Mesenchymal stem cell (in vitro differentiated cells and primary cell): Measurements from ENCODE around the gene DUSP12. TPM values are rescaled to one million over a fixed set of nuclear protein-coding genes. Genes with fewer than 3 reads are reported as not detected.

Experiments
- DNase-seq: peaks from one replicate; pipeline ENCODE4 v3.0.0-alpha.2; 2013
- H2AFZ ChIP-seq: one replicate; pipeline ENCODE4 v1.6.1; 2013; ENCODE audit warnings: low read depth, mild to moderate bottlenecking, control low read depth, inconsistent platforms, low read length, moderate library complexity
- H2AK5ac ChIP-seq: 2 replicates; pipeline ENCODE4 v1.6.1; 2013; ENCODE audit warnings: low read length, moderate library complexity, mild to moderate bottlenecking, inconsistent platforms; ENCODE audit not compliant: severe bottlenecking
- H2BK120ac ChIP-seq: one replicate; pipeline ENCODE4 v1.6.1; 2013; ENCODE audit warnings: low read depth, mild to moderate bottlenecking, inconsistent platforms, low read length, moderate library complexity
- H2BK12ac ChIP-seq, 2 experiments: one replicate each; pipeline ENCODE4 v1.6.1; 2013; ENCODE audit warnings: inconsistent platforms in 2 of 2, low read length in 2 of 2, mild to moderate bottlenecking in 2 of 2, moderate library complexity in 2 of 2, control low read depth in 1 of 2
- H2BK15ac ChIP-seq: one replicate; pipeline ENCODE4 v1.6.1; 2013; ENCODE audit warnings: mild to moderate bottlenecking, low read depth, inconsistent platforms; ENCODE audit not compliant: poor library complexity, severe bottlenecking
- H2BK5ac ChIP-seq: 2 replicates; pipeline ENCODE4 v1.6.1; 2013; ENCODE audit warnings: low read depth, mild to moderate bottlenecking, low read length, control low read depth, inconsistent platforms; ENCODE audit not compliant: poor library complexity, severe bottlenecking
- H3K14ac ChIP-seq, 2 experiments: one replicate each; pipeline ENCODE4 v1.6.1; 2013; ENCODE audit warnings: inconsistent platforms in 2 of 2, low read length in 2 of 2, control low read depth in 1 of 2, mild to moderate bottlenecking in 1 of 2, moderate library complexity in 1 of 2
- H3K18ac ChIP-seq, 2 experiments: one replicate each; pipeline ENCODE4 v1.6.1; 2013; ENCODE audit warnings: inconsistent platforms in 2 of 2, low read length in 2 of 2, control low read depth in 1 of 2, low read depth in 1 of 2, mild to moderate bottlenecking in 1 of 2
- H3K23ac ChIP-seq, 2 experiments: one replicate each; pipeline ENCODE4 v1.6.1; 2013; ENCODE audit warnings: inconsistent platforms in 2 of 2, low read length in 2 of 2, mild to moderate bottlenecking in 2 of 2, moderate library complexity in 2 of 2, control low read depth in 1 of 2
- H3K27ac ChIP-seq: 2 replicates; pipeline ENCODE4 v1.5.1; 2013; ENCODE audit warnings: mild to moderate bottlenecking, moderate library complexity, low read length, control low read depth, inconsistent platforms; ENCODE audit not compliant: poor library complexity, severe bottlenecking
- H3K27me3 ChIP-seq, 2 experiments: 2 replicates each; pipeline versions ENCODE4 v1.6.1 to v1.7.0; 2013; ENCODE audit warnings: low read length in 2 of 2, mild to moderate bottlenecking in 2 of 2, moderate library complexity in 2 of 2, control low read depth in 1 of 2, inconsistent platforms in 1 of 2; ENCODE audit not compliant: control insufficient read depth in 1 of 2, insufficient read depth in 1 of 2
- H3K36me3 ChIP-seq, 2 experiments: 2 replicates each; pipeline versions ENCODE4 v1.6.1 to v1.7.0; 2013; ENCODE audit warnings: low read length in 2 of 2, control low read depth in 1 of 2, inconsistent platforms in 1 of 2, low read depth in 1 of 2, mild to moderate bottlenecking in 1 of 2; ENCODE audit not compliant: insufficient read depth in 2 of 2, control insufficient read depth in 1 of 2
- H3K4ac ChIP-seq, 2 experiments: one replicate each; pipeline ENCODE4 v1.6.1; 2013; ENCODE audit warnings: inconsistent platforms in 2 of 2, low read length in 2 of 2, mild to moderate bottlenecking in 2 of 2, moderate library complexity in 2 of 2, control low read depth in 1 of 2, low read depth in 1 of 2
- H3K4me1 ChIP-seq: 2 replicates; pipeline ENCODE4 v1.6.1; 2013; ENCODE audit warnings: low read depth, low read length, control low read depth; ENCODE audit not compliant: control insufficient read depth, insufficient read depth
- H3K4me2 ChIP-seq: 2 replicates; pipeline ENCODE4 v1.6.1; 2013; ENCODE audit warnings: low read length, mild to moderate bottlenecking, inconsistent platforms; ENCODE audit not compliant: poor library complexity, severe bottlenecking
- H3K4me3 ChIP-seq, 2 experiments: 2 replicates each; pipeline versions ENCODE4 v1.5.1 to v1.7.0; 2013; ENCODE audit warnings: low read length in 2 of 2, mild to moderate bottlenecking in 2 of 2, control low read depth in 1 of 2, low read depth in 1 of 2; ENCODE audit not compliant: insufficient read depth in 1 of 2
- H3K79me1 ChIP-seq: replicated peaks from 2 replicates; pipeline ENCODE4 v1.6.1; 2013; ENCODE audit warnings: mild to moderate bottlenecking, control low read depth, low read length, inconsistent platforms; ENCODE audit not compliant: poor library complexity, severe bottlenecking
- H3K9ac ChIP-seq: 2 replicates; pipeline ENCODE4 v1.7.0; 2013; ENCODE audit warnings: mild to moderate bottlenecking, low read length, moderate library complexity
- H3K9me3 ChIP-seq: 2 replicates; pipeline ENCODE4 v1.7.0; 2013; ENCODE audit warnings: mild to moderate bottlenecking, low read length; ENCODE audit not compliant: control insufficient read depth
- H4K8ac ChIP-seq: one replicate; pipeline ENCODE4 v1.6.1; 2013; ENCODE audit warnings: inconsistent platforms, mild to moderate bottlenecking, low read length, moderate library complexity
- H4K91ac ChIP-seq: one replicate; pipeline ENCODE4 v1.6.1; 2013; ENCODE audit warnings: mild to moderate bottlenecking, low read length, inconsistent platforms
- WGBS: methylation state at CpG from one replicate; pipeline ENCODE4 v1.1.7; 2013; ENCODE audit warnings: mixed read lengths; 5-methylcytosine and 5-hydroxymethylcytosine counted together
- small RNA-seq: library from polyadenylated mRNA; stranded (forward); fragments of <200 nt; extraction: miRNeasy Mini kit (QIAGEN cat#:217004); gene quantifications from one replicate; pipeline ENCODE3, GENCODE V24; 2013; ENCODE audit warnings: low read depth

Gene DUSP12

DNA sequence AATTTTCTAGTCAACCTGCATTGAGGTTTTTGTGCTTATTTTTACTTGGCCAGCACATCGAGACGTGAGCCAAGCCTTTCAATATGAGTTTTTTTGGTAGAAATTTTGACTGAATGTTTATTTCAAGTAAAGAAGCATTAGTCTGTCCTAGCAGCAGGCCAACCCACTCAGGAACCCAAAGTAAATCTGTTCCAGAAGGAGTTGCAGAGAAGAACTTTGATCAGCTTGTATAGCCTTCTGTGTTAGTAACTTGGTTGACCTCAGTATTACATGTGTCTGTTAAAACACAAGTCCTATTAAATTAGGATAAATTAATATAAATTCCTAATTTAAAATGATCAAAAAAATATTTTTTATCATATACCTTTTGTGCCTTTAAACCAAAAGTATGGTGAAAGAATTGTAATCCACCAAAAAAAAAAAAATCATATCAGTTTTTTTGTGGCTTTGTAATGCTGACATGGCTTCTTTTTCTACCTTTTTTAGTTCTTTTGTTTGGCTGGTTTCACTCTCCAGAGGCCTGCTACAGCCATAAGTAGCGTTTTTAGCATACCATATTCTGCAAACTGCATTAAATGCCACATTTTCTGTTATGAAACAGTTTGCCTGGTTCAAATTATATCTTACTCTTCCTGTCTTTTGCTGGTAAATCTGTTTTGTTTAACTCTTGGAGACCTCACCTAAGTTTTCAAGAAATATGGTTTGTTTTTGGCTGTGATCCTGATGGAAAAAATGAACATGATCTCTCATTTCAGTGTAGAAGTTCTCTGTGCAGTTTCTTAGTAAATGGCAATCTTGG, 56.0 kb downstream of the DUSP12 start:
- Histone ChIP-seq H3K79me1 (peaks cover 7% of the 10 kb centered on the region), H3K9ac (no peak overlapping the region), H3K27me3 (no peaks in the 10 kb centered on the region), H3K14ac (no peak overlapping the region), H3K27ac (no peak overlapping the region), H3K36me3 (peaks cover 3 to 26% of the 10 kb centered on the region in 2 experiments), H3K18ac (no peak overlapping the region), H3K4me3 (no peak overlapping the region), H3K9me3 (peaks cover 9% of the 10 kb centered on the region), H3K23ac (no peak overlapping the region), H2BK120ac (no peak overlapping the region), H2AK5ac (no peak overlapping the region), H2BK12ac (no peak overlapping the region), H3K4me1 (no peaks in the 10 kb centered on the region), H3K4ac (no peak overlapping the region), H2AFZ (no peak overlapping the region), H4K91ac (no peak overlapping the region), H2BK5ac (no peak overlapping the region), H3K4me2 (no peak overlapping the region), H4K8ac (no peak overlapping the region), H2BK15ac (no peak overlapping the region)
- WGBS, result 100% methylated on average over 2 of the region's 3 CpGs
- DNase-seq, result no peak

Small RNA genes within 50 kb of the gene (small RNA-seq; reads per million reads assigned to genes)
- not detected for gene RN7SL466P
